ENCODE results near the gene PRRC2B. TPM values are rescaled to one million over a fixed set of nuclear protein-coding genes. Genes with fewer than 3 reads are reported as not detected.
A peak's percentile ranks its signal among the peaks of the same experiment; 100 is the strongest.

Gene PRRC2B
- total and polyA plus RNA-seq, 9 donors = 86.7 to 319 (median 234) TPM

GRCh38 chr9:131361202-131361833 lies 32.6 kb upstream of the PRRC2B start:
- H3K9me3 ChIP-seq = no peaks in the 10 kb centered on the region
- intact Hi-C loops (cut with DNase I) = no loop called here
- no peaks in the 10 kb centered on the region for H3K36me3 ChIP-seq
- H3K27ac ChIP-seq = no peak overlapping the region
- H3K27me3 ChIP-seq = no peaks in the 10 kb centered on the region
- no peak for TF ChIP-seq EP300 (IDR thresholded peaks at IDR 0.05)
- TF ChIP-seq POLR2A (IDR thresholded peaks at IDR 0.05) = no peak
- no peak for TF ChIP-seq CTCF (IDR thresholded peaks at IDR 0.05)
- peak in 1 of 5 donors; percentile 15 for DNase-seq
- no peaks in the 10 kb centered on the region for H3K4me1 ChIP-seq (ENCODE audit: insufficient read depth)
- 60 to 65% (median 61%) methylated on average over 8 of the region's 8 CpGs for WGBS, 3 donors
- H3K4me3 ChIP-seq = no peak overlapping the region

- Histone ChIP-seq H3K27me3 (no peaks in the 10 kb centered on the region), H3K36me3 (no peaks in the 10 kb centered on the region), H3K27ac (no peak overlapping the region), H3K9me3 (no peaks in the 10 kb centered on the region), H3K4me3 (no peak overlapping the region), H3K4me1 (ENCODE audit: insufficient read depth) (no peaks in the 10 kb centered on the region)
- TF ChIP-seq POLR2A (IDR thresholded peaks at IDR 0.05) = no peak
- no peak for TF ChIP-seq EP300 (IDR thresholded peaks at IDR 0.05)
- TF ChIP-seq CTCF (IDR thresholded peaks at IDR 0.05) = no peak
- no peak for DNase-seq
- intact Hi-C loops (cut with DNase I) = loop anchor here in 1 of 4 donors (5.0 kb wide), 2 partner anchors 42 to 377 kb away; partner anchors contain the start of gene RAPGEF1
- WGBS, 3 donors = 56 to 87% (median 83%) methylated on average over 1 of the region's 1 CpG
Observed at GRCh38 chr9:131365546-131365945, 28.3 kb upstream of the PRRC2B start.

GRCh38 chr9:131366761-131367401 lies 27.0 kb upstream of the PRRC2B start:
- Histone ChIP-seq H3K27me3 (no peaks in the 10 kb centered on the region), H3K4me3 (no peak overlapping the region)
- intact Hi-C loops (cut with DNase I) = loop anchor here in 1 of 4 donors (5.0 kb wide), 2 partner anchors 40 to 375 kb away; partner anchors contain the start of gene RAPGEF1

GRCh38 chr9:131367450-131367849 lies 26.4 kb upstream of the PRRC2B start:
- intact Hi-C loops (cut with DNase I) = loop anchor here in 1 of 4 donors (5.0 kb wide), 2 partner anchors 40 to 375 kb away; partner anchors contain the start of gene RAPGEF1
- Histone ChIP-seq H3K27ac (no peak overlapping the region), H3K9me3 (no peaks in the 10 kb centered on the region), H3K27me3 (no peaks in the 10 kb centered on the region), H3K4me3 (no peak overlapping the region), H3K36me3 (no peaks in the 10 kb centered on the region), H3K4me1 (ENCODE audit: insufficient read depth) (no peaks in the 10 kb centered on the region)
- TF ChIP-seq EP300 (IDR thresholded peaks at IDR 0.05) (no peak), POLR2A (IDR thresholded peaks at IDR 0.05) (no peak), CTCF (IDR thresholded peaks at IDR 0.05) (no peak)
- 62 to 78% (median 73%) methylated on average over 2 of the region's 2 CpGs for WGBS, 3 donors
- no peak for DNase-seq

More at GRCh38 chr9:131366761-131367401, 27.0 kb upstream of the PRRC2B start:
- WGBS, 3 donors = 6 to 10% (median 10%) methylated on average over 6 of the region's 6 CpGs
- TF ChIP-seq POLR2A (IDR thresholded peaks at IDR 0.05) (no peak), CTCF (IDR thresholded peaks at IDR 0.05) (peak in 1 of 3 donors; percentile 27), EP300 (IDR thresholded peaks at IDR 0.05) (no peak)
- peak in 3 of 5 donors; percentile 19 to 51 (median 48) for DNase-seq
- Histone ChIP-seq H3K27ac (no peak overlapping the region), H3K9me3 (no peaks in the 10 kb centered on the region), H3K36me3 (no peaks in the 10 kb centered on the region), H3K4me1 (ENCODE audit: insufficient read depth) (no peaks in the 10 kb centered on the region)

All from ovary (tissue), 9 donors.